ENCODE results near the gene PPIL1.

The PPIL1 gene

GRCh38 chr6:36834576-36835341 is 39.8 kb downstream of the PPIL1 start:
- no peak for DNase-seq (ENCODE audit: low read depth in 2 of 2)

GRCh38 chr6:36833182-36833789 is 41.3 kb downstream of the PPIL1 start:
- no peak for DNase-seq (ENCODE audit: low read depth in 2 of 2)

GRCh38 chr6:36832313-36832712 is 42.3 kb downstream of the PPIL1 start:
- DNase-seq (ENCODE audit: low read depth in 2 of 2): no peak

- no peak for DNase-seq (ENCODE audit: low read depth in 2 of 2)
These were observed 44.0 kb downstream of the PPIL1 start for GRCh38 chr6:36830577-36830976.

GRCh38 chr6:36829919-36830544 is 44.6 kb downstream of the PPIL1 start:
- DNase-seq (ENCODE audit: low read depth in 2 of 2): no peak

- no peak for DNase-seq (ENCODE audit: low read depth in 2 of 2)
These were observed 47.1 kb downstream of the PPIL1 start for GRCh38 chr6:36827261-36828079.

GRCh38 chr6:36826520-36827227 is 47.9 kb downstream of the PPIL1 start:
- no peak for DNase-seq (ENCODE audit: low read depth in 2 of 2)

GRCh38 chr6:36825994-36826393 is 48.6 kb downstream of the PPIL1 start:
- no peak for DNase-seq (ENCODE audit: low read depth in 2 of 2)

- no peak for DNase-seq (ENCODE audit: low read depth in 2 of 2)
These were observed 49.2 kb downstream of the PPIL1 start for GRCh38 chr6:36825452-36825851.

- DNase-seq (ENCODE audit: low read depth in 2 of 2): no peak
These were observed 50.4 kb downstream of the PPIL1 start for GRCh38 chr6:36824253-36824652.

- DNase-seq (ENCODE audit: low read depth in 2 of 2): no peak
These were observed 51.0 kb downstream of the PPIL1 start for GRCh38 chr6:36823421-36824096.

GRCh38 chr6:36822506-36823269 is 51.9 kb downstream of the PPIL1 start:
- no peak for DNase-seq (ENCODE audit: low read depth in 2 of 2)

GRCh38 chr6:36821581-36822335 is 52.8 kb downstream of the PPIL1 start:
- DNase-seq (ENCODE audit: low read depth in 2 of 2): no peak

GRCh38 chr6:36820700-36821580 is 53.7 kb downstream of the PPIL1 start:
- no peak for DNase-seq (ENCODE audit: low read depth in 2 of 2)

GRCh38 chr6:36818756-36819155 is 55.8 kb downstream of the PPIL1 start:
- DNase-seq (ENCODE audit: low read depth in 2 of 2): no peak

GRCh38 chr6:36817847-36818246 is 56.8 kb downstream of the PPIL1 start:
- no peak for DNase-seq (ENCODE audit: low read depth in 2 of 2)

GRCh38 chr6:36817176-36817817 is 57.3 kb downstream of the PPIL1 start:
- DNase-seq (ENCODE audit: low read depth in 2 of 2): no peak
